GM11168 (cell line): Measurements from ENCODE around the gene SLC66A3.
"Not testable (repeated sequence)": the region's sequence is repeated elsewhere in the genome, so short reads cannot be mapped to it uniquely, and the experiment has no call there.

ENCODE experiments used
- in situ Hi-C: fragments of 300-500 bp; cut with MboI; formaldehyde crosslinking; loops from one replicate; pipeline ENCODE4 v1.12.0; 2022; ENCODE audit warnings: low sequenced_read_pairs; ENCODE audit not compliant: unreplicated experiment

The SLC66A3 gene

GRCh38 chr2:11159574-11160170 lies 4.4 kb downstream of the SLC66A3 start:
- in situ Hi-C loops = no loop called here

DNA sequence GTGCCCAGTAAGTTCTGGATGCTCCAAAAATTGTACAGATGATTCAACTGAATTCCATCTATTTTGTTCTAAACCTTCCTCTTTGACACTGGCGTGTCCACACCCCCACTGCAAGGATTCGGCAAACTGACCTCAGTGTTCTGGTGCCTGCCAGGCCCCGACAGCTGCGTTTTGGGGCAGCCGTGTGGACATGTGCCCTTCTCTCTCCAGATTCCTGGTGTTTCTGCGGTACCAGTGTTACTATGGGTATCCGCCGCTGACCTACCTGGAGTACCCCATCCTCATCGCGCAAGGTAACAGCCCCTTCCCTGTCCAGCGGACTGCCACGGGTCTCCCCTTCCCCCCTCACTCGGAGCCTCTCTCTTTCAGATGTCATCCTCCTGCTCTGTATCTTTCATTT lies 5.0 kb downstream of the SLC66A3 start:
- in situ Hi-C loops = no loop called here

- in situ Hi-C loops = no loop called here
Observed at GRCh38 chr2:11160731-11161455, 5.6 kb downstream of the SLC66A3 start.

DNA sequence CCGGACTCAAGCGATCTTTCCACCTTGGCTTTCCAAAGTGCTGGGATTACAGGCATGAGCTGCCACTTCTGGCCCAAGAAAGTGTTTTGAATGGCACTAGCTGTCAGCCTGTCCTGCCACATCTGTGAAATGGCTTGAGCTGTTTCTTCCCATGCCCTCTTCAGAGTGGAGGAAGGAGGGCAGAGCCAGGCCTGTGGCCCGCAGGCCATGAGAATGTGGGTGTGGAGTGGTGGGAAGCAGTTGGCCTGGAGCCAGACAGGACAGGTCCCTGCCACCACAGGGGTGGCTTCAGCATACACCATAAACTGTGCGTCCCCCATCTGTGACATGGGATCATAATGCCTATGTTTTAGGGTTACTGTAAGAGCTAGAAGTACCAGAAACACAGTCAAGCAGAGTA lies 6.5 kb downstream of the SLC66A3 start:
- in situ Hi-C loops = no loop called here

- in situ Hi-C loops = no loop called here
Observed at GRCh38 chr2:11163439-11164317, 8.4 kb downstream of the SLC66A3 start.

DNA sequence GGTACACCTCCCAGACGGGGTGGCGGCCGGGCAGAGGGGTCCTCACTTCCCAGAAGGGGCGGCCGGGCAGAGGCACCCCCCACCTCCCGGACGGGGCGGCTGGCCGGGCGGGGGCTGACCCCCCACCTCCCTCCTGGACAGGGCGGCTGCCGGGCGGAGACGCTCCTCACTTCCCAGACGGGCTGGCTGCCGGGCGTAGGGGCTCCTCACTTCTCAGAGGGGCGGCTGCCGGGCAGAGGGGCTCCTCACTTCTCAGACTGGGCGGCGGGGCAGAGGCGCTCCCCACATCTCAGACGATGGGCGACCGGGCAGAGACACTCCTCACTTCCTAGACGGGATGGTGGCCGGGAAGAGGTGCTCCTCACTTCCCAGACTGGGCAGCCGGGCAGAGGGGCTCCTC lies 9.8 kb downstream of the SLC66A3 start:
- in situ Hi-C loops = not testable (repeated sequence)

DNA sequence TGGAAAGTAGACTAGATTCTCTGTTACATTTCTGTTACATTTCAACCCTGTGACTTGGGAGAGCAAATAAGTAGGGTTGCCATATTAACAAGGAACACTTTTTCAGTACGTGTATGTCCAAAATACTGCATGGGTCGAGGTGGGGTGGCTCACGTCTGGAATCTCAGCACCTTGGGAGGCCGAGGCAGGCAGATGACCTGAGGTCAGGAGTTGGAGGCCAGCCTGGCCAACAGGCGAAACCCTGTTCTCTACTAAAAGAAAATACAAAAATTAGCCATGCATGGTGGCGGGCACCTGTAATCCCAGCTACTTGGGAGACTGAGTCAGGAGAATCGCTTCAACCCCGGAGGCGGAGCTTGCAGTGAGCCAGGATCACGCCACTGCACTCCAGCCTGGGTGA lies 11.2 kb downstream of the SLC66A3 start:
- in situ Hi-C loops = no loop called here

DNA sequence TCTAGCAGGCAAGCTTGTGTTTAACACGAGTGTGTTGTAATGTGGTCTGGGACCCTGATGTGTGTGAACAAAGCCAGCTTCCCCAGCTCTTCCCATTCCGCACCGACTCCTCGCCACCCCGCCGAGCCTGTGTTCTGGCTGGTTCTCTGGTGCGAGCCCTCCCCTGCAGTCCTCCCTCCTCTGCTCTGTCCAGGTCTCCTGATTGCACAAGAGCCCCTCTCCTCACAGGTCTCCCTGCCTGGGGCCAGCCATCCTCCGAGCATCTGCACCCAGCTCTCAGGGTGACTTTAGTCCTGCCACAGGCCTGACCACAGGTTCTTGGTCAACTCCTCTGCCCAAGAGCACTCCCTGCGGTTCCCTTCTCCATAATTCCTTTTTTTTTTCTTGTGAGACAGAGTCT lies 13.2 kb downstream of the SLC66A3 start:
- in situ Hi-C loops = no loop called here

DNA sequence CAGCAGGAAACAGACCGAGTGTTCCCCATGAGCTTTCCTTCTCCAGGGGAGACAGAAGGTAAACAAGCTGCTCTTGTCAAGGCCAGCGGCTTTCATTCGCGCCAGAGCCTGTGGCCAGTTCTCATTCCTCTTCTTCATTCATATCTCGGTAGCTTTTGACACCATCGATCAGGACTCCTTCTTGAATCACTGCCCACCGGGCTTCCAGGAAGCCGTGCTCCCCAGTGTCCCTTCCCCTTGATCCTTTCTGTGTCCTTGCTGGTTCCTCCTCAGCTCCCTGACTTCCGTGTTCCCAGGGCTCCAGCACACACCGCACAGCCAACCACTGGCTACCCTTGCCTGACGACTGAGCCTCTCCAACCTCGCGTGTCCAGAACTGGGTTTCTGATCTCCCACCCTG lies 14.1 kb downstream of the SLC66A3 start:
- in situ Hi-C loops = no loop called here

- in situ Hi-C loops = no loop called here
Observed at GRCh38 chr2:11174222-11174621, 19.0 kb downstream of the SLC66A3 start.

DNA sequence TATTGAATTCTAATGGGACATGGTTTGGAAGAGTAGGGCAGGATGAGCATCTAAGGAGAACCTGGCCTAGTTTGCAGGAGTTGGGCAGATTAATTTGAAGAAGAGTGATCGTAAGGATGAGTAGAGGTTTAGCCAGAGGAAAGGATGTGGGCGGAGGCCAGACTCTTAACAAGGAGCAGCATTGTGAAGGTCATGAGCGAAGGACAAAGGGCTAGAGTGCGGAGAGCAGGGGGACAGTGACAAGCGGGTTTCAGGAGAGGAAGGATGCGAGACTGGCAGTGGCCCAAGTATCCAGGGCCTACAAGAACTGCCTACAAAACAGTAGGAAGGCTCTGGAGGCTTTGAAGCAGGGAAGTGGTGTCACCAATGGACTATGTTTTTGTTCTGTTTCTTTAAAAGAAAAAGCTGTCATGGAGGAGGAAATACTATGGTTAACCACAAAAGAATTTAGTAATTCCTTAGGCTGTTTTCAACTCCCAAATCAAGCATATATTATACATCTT lies 20.1 kb downstream of the SLC66A3 start:
- in situ Hi-C loops = no loop called here

DNA sequence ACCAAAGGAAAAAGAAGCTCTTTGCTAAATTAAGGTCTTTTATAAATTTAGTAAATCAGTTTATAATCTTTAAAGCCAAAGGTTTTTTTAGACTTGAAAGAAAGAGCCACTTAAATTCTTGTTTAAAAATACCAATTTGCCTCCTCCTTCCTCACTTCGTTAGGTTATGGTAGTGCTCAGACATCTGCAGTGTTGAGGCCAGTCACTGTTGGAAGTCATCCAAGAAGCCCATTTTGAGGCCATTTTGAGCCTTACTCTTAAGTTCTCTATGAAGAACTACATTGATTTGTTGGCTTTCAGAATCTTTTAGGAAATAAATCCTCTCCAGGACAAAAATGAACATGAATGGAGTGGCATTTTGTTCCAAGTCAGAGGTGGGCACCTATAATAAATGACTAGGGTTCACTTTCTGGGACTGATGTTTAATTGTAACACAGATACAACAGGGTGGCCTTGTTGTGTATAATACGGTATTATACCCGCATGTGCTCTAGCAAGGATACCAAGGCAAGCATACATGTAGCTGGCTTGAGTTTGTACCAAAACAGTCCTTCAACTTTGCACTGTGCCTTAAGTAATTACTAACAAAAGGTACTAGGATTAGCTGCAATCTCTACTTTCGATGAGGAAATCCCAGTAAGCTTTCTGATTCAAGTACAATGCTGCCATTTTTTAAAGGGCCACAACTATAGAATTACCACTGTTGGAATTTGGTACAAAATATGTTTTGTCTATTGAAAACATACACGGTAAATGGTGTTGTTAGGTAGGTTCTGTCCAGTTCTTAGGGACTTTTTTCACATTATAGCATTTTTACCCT lies 22.8 kb downstream of the SLC66A3 start:
- in situ Hi-C loops = no loop called here

- in situ Hi-C loops = no loop called here
Observed at GRCh38 chr2:11179196-11179595, 23.9 kb downstream of the SLC66A3 start.

DNA sequence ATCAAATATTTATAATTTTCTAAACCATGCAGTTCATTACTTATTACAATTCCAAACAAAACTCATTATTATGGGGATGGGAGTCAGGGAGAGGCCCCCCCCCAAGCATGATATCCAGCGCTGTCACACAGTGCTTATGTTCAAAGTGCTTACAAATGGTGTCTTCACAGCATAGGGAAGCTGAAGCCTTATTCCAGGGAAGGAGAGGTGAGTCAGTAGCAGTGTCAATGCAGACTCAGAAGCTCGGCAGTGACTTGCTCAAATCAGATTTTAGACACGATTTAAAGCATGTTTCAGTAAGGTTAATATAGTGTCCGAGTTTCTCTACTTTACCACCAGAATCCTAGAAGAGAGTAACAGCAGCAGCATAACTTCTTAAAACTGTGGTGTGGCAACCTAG lies 24.6 kb downstream of the SLC66A3 start:
- in situ Hi-C loops = no loop called here

GRCh38 chr2:11180653-11181052 lies 25.4 kb downstream of the SLC66A3 start:
- in situ Hi-C loops = no loop called here

- in situ Hi-C loops = no loop called here
Observed at GRCh38 chr2:11182951-11183350, 27.7 kb downstream of the SLC66A3 start.

DNA sequence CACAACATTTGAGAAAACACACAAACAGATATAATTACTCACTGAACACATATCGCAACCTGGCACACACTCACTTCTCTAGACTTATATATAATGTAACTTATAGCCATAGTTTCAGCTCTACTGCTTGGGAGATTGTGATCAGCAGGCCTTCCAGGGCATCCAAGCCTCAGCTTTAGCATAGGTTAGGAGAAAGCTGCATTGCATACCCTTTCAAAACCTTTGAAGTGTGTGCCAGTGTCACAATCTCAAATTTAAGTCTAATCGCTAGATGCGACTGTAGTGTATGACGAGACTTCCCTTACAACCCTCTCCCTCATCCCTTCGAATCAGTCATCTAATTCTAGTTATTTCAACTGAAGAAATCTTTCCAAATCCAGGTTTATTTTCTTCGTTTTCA lies 30.9 kb downstream of the SLC66A3 start:
- in situ Hi-C loops = no loop called here

DNA sequence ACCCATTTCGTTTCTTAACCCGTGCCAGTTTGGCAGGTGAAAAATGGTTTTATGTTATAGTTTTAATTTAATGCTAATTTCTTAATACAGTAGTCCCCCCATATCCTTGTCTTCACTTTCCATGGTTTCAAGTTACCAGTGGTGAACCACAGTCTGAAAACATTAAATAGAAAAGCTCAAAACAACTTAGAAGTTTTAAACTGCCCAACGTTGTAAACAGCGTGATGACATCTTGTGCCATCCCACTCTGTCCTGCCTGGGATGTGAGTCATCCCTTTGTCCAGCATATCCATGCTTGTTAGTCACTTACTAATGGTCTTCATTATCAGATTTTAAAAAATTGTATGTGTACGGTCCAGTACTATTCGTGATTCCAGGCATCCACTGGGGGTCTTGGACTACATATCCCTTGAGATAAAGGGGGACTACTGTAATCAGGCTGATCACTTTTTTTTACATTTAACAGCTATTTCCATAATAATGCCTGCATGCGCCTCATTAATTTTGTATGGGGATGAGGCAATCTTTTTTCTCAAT lies 31.9 kb downstream of the SLC66A3 start:
- in situ Hi-C loops = no loop called here

GRCh38 chr2:11187731-11188130 lies 32.5 kb downstream of the SLC66A3 start:
- in situ Hi-C loops = no loop called here

DNA sequence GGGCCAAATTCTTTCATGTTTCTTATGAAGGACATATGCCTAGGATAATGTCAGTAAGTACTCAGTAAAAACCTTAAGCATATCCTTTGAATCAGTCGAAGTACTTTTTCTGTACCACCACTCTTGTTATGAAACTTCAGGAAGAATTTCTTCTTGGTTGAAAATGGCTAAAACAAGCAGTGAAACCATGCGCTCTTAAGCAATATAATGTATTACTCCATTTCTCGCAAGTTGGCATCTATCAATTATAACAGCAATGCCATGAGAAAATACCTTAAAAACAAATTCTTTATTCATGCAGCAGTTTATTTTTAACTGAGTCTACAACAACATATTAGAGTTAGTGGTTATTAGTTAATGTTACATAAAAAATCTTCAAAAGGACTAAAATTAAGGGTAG lies 41.0 kb downstream of the SLC66A3 start:
- in situ Hi-C loops = no loop called here
